GM12878 (cell line): ENCODE measurements around the gene CDKL1. TPM values are rescaled to one million over a fixed set of nuclear protein-coding genes. Genes with fewer than 3 reads are reported as not detected.
A peak's percentile ranks its signal among the peaks of the same experiment; 100 is the strongest.

Experiments used
- ATAC-seq: fragments of 200-7000 bp; cut with Tn5 transposase; 3 replicates; pipeline ENCODE4 v1.9.1; 2020; ENCODE audit warnings: mild to moderate bottlenecking, moderate library complexity
- BruUV-seq: library from RNA; stranded (reverse); fragments of 400-500 nt; replicated peaks from 2 replicates; lab custom pipeline; 2021; lab: Mats Ljungman, UMichigan
- CTCF ChIA-PET: fragments of 300-600 bp; sonication (Branson Sonifier 250); formaldehyde crosslinking; extraction: SDS; loops from one replicate; lab custom pipeline; 2021; ENCODE audit warnings: inconsistent platforms; lab: Yijun Ruan, JAX
- POLR2A ChIA-PET: fragments of 350-600 bp; formaldehyde crosslinking; extraction: SDS; loops from one replicate; lab custom pipeline; 2021; ENCODE audit warnings: inconsistent platforms; lab: Charles Lee
- RAD21 ChIA-PET: fragments of 300-600 bp; sonication (Branson Sonifier 250); formaldehyde crosslinking; loops from one replicate; lab custom pipeline; 2023; ENCODE audit warnings: antibody characterized with exemption; ENCODE audit not compliant: unreplicated experiment; lab: Charles Lee
- SMC1A ChIA-PET: fragments of 300-600 bp; sonication (Branson Sonifier 250); formaldehyde crosslinking; loops from one replicate; lab custom pipeline; 2023; ENCODE audit not compliant: unreplicated experiment, uncharacterized antibody; lab: Charles Lee
- DNase-seq: peaks from one replicate; pipeline ENCODE4 v3.0.0-alpha.2; 2011; ENCODE audit warnings: low read depth, low spot score
- FAIRE-seq: peaks from 3 replicates; lab custom pipeline; 2011; peaks lifted over from hg19 to GRCh38; lab: Jason Lieb, UNC
- H2AFZ ChIP-seq: 2 replicates; pipeline ENCODE4 v1.6.0; 2011; ENCODE audit warnings: low read depth, low read length, control low read depth; ENCODE audit not compliant: control insufficient read depth
- H3K27ac ChIP-seq: 2 replicates; pipeline ENCODE4 v1.5.1; 2011; ENCODE audit warnings: control low read depth; ENCODE audit not compliant: control insufficient read depth, insufficient read depth
- H3K27me3 ChIP-seq, 2 experiments: replicated peaks in 1 of 2; 2 replicates each; pipeline versions ENCODE4 v1.6.0 to v1.6.1; 2011; ENCODE audit warnings: low read length in 1 of 2; ENCODE audit not compliant: control insufficient read depth in 2 of 2, insufficient read depth in 2 of 2
- H3K36me3 ChIP-seq, 2 experiments: 2 replicates each; pipeline ENCODE4 v1.5.1; 2011; ENCODE audit warnings: low read length in 1 of 2; ENCODE audit not compliant: control insufficient read depth in 2 of 2, insufficient read depth in 2 of 2
- H3K4me1 ChIP-seq: 2 replicates; pipeline ENCODE4 v1.6.1; 2011; ENCODE audit warnings: mild to moderate bottlenecking, low read length, moderate library complexity, mixed read lengths; ENCODE audit not compliant: control insufficient read depth, insufficient read depth
- H3K4me2 ChIP-seq: 2 replicates; pipeline ENCODE4 v1.6.0; 2011; ENCODE audit warnings: control low read depth; ENCODE audit not compliant: control insufficient read depth, insufficient read depth
- H3K4me3 ChIP-seq: fragments of 200-600 bp; sonication (generic); 2 replicates; pipeline ENCODE4 v1.5.1; 2016
- H3K79me2 ChIP-seq: 2 replicates; pipeline ENCODE4 v1.6.0; 2011; ENCODE audit warnings: low read length; ENCODE audit not compliant: control insufficient read depth, insufficient read depth
- H3K9ac ChIP-seq: 2 replicates; pipeline ENCODE4 v1.8.0; 2011; ENCODE audit warnings: low read length, control low read depth, mixed read lengths; ENCODE audit not compliant: control insufficient read depth, insufficient read depth
- H3K9me3 ChIP-seq: replicated peaks from 3 replicates; pipeline ENCODE4 v1.5.1; 2011; ENCODE audit warnings: mild to moderate bottlenecking, low read length; ENCODE audit not compliant: control insufficient read depth, insufficient read depth
- H4K20me1 ChIP-seq: 2 replicates; pipeline ENCODE4 v1.6.0; 2011; ENCODE audit not compliant: control insufficient read depth, insufficient read depth
- BCL3 ChIP-seq: IDR thresholded peaks from 2 replicates; pipeline ENCODE4 v1.6.1; 2011; ENCODE audit warnings: borderline replicate concordance, low read depth, mild to moderate bottlenecking, moderate library complexity, low read length; ENCODE audit not compliant: insufficient read depth, poor library complexity, severe bottlenecking
- BMI1 ChIP-seq: fragments of 450-650 bp; IDR thresholded peaks from 2 replicates; pipeline ENCODE4 v1.6.1; 2016; ENCODE audit warnings: mild to moderate bottlenecking, moderate library complexity, borderline replicate concordance
- CREB1 ChIP-seq: IDR thresholded peaks from 2 replicates; pipeline ENCODE4 v1.6.1; 2012; ENCODE audit warnings: low read depth, mild to moderate bottlenecking, inconsistent platforms
- ETV6 ChIP-seq, 2 experiments: fragments of 450-650 bp in 1 of 2; IDR thresholded peaks in 1 of 2; conservative IDR thresholded peaks in 1 of 2; 2 replicates each; pipeline ENCODE4 v1.6.1; 2014; ENCODE audit warnings: antibody characterized with exemption in 1 of 2, borderline replicate concordance in 1 of 2, low read depth in 1 of 2, mild to moderate bottlenecking in 1 of 2, moderate library complexity in 1 of 2
- MEF2B ChIP-seq: fragments of 450-650 bp; IDR thresholded peaks from 2 replicates; pipeline ENCODE4 v1.6.1; 2018; ENCODE audit warnings: mild to moderate bottlenecking, moderate library complexity; ENCODE audit not compliant: partially characterized antibody, poor library complexity, severe bottlenecking
- POU2F2 ChIP-seq: IDR thresholded peaks from 3 replicates; pipeline ENCODE4 v1.6.1; 2011; ENCODE audit warnings: low read depth, mild to moderate bottlenecking, low read length, borderline replicate concordance
- RAD21 ChIP-seq: IDR thresholded peaks from 2 replicates; pipeline ENCODE4 v1.6.1; 2011; ENCODE audit warnings: mild to moderate bottlenecking, low read depth, low read length, moderate library complexity; ENCODE audit not compliant: insufficient read depth
- RUNX3 ChIP-seq: IDR thresholded peaks from 2 replicates; pipeline ENCODE4 v1.6.1; 2012; ENCODE audit warnings: low read length, inconsistent platforms
- SMARCA5 ChIP-seq: fragments of 450-650 bp; IDR thresholded peaks from 2 replicates; pipeline ENCODE4 v1.6.1; 2017; ENCODE audit warnings: mild to moderate bottlenecking
- SMC3 ChIP-seq: IDR thresholded peaks from 2 replicates; pipeline ENCODE4 v1.6.1; 2011; ENCODE audit warnings: low read length, improper control_type of control experiment, borderline replicate concordance
- TBL1XR1 ChIP-seq: IDR thresholded peaks from 2 replicates; pipeline ENCODE4 v1.6.1; 2012; ENCODE audit warnings: low read depth, low read length, improper control_type of control experiment
- ZNF217 ChIP-seq: fragments of 450-650 bp; IDR thresholded peaks from 2 replicates; pipeline ENCODE4 v1.6.1; 2017; ENCODE audit warnings: antibody characterized with exemption, mild to moderate bottlenecking
- ZNF687 ChIP-seq: fragments of 450-650 bp; IDR thresholded peaks from 2 replicates; pipeline ENCODE4 v1.6.1; 2017; ENCODE audit warnings: mild to moderate bottlenecking, moderate library complexity
- WGBS: methylation state at CpG from one replicate; pipeline ENCODE4 v1.1.6; 2016; ENCODE audit warnings: low lambda C conversion rate; ENCODE audit not compliant: insufficient replicate concordance, insufficient coverage; ENCODE audit errors: missing lambda C conversion rate; 5-methylcytosine and 5-hydroxymethylcytosine counted together
- in situ Hi-C: fragments of 300-500 bp; cut with MboI; formaldehyde crosslinking; loops from 9 replicates; pipeline ENCODE4 v1.14.3; 2018; ENCODE audit warnings: mixed read lengths
- intact Hi-C: fragments of 100-400 bp; cut with micrococcal nuclease; formaldehyde crosslinking; loops from one replicate; pipeline ENCODE4 v1.14.2; 2022; ENCODE audit not compliant: unreplicated experiment
- polyA plus RNA-seq, 11 experiments: library from polyadenylated mRNA; depleted of rRNA in 4 of 11; unstranded in 6 of 11; stranded (reverse) in 5 of 11; fragments of >200 nt; fragmentation: Nextera tagmentation in 4 of 11; fragmentation: Illumina TruSeq in 1 of 11; extraction: Ambion mirVana in 4 of 11; extraction: Trizol in 1 of 11; gene quantifications; 1 replicate in 1 of 11; 2 replicates in 10 of 11; pipeline versions ENCODE4 v1.2.1 to v1.2.3, GENCODE V29; 2011 to 2016; ENCODE audit warnings: inconsistent platforms in 2 of 11, missing spikeins in 2 of 11, low read depth in 1 of 11
- total RNA-seq, 4 experiments: library from RNA; depleted of rRNA in 3 of 4; stranded (reverse); fragments of >200 nt in 3 of 4; fragmentation: Illumina TruSeq in 1 of 4; extraction: Trizol in 1 of 4; gene quantifications; 2 replicates each; pipeline versions ENCODE4 v1.2.1 to v1.2.3, GENCODE V29; 2013 to 2021
- TF ChIP-seq, protein P1 (sequence below): fragments of 450-650 bp; IDR thresholded peaks from 2 replicates; pipeline ENCODE4 v1.6.1; 2017; ENCODE audit warnings: low read depth, mild to moderate bottlenecking, moderate library complexity

Gene CDKL1
- total and polyA plus RNA-seq, 10 of the 15 experiments (the other 5 are each of a cell fraction or from before 2014, with no cell fraction given), result 9.0 to 19.0 (median 11.1) TPM

DNA sequence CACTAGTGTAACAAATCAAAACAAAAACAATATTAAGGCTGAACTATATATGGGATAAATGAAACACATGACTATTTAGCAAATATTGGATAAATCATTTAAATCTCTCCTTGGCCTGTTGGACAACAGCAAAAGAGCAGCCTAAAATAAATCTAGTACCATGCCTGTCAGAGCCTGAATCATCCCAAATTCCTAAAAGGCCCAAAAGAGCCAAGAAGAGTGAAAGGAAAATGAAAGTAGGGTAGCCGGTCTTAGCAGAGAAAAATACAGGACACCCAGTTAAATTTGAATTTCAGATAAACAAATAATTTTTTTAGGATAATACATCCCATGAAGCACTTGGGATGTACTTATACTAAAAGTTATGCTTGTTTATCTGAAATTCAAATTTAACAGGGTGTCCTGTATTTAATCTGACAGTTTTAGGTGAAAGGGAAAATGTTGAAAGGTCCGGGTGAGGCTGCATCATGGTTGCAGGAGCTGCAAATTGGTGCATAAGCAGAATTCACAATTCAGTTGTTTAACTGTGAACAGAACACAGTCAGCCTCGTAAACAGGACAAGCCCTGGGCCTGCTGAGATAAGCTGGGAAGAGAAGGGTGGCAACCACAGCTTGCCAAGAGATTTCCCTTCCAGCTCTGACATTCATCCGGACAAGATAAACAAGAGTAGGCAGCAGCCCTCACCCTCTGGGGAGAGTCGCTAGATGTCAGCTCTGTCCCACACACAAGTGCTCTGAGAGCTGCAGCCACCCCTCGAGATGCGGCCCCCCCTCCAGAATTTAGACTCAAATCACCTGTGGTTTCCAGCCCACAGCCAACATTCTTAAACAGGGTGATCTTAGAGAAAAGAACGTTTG lies 54.2 kb downstream of the CDKL1 start:
- H3K36me3 ChIP-seq, result peaks cover 0 to 4% of the 10 kb centered on the region in 2 experiments; a peak in 1 of 4 replicates
- ChIA-PET SMC1A (interaction anchor here (0.7 to 4.0 kb wide), 16 partner anchors 8 to 436 kb away, joined by 3 to 24 read pairs (median 3); partner anchors contain the start of gene CDKL1), POLR2A (interaction anchor here (0.6 to 0.7 kb wide), 3 partner anchors 21 to 449 kb away, joined by 3 read pairs; no protein-coding TSS in a partner anchor), RAD21 (interaction anchor here (0.7 to 2.7 kb wide), 17 partner anchors 10 to 517 kb away, joined by 3 to 19 read pairs (median 5); partner anchors contain the start of gene MAP4K5), CTCF (interaction anchor here (0.6 to 3.0 kb wide), 28 partner anchors 13 to 518 kb away, joined by 3 to 22 read pairs (median 4); partner anchors contain the start of genes DMAC2L, L2HGDH and MAP4K5)
- H3K4me1 ChIP-seq, result peaks cover 9% of the 10 kb centered on the region
- no peak for FAIRE-seq
- peak overlapping the region; percentile 2 for H2AFZ ChIP-seq
- no peaks in the 10 kb centered on the region for H3K79me2 ChIP-seq
- H3K4me3 ChIP-seq, result no peak overlapping the region
- intact Hi-C loops (loop anchor here (1.0 to 10.0 kb wide), 3 partner anchors 54 to 422 kb away; partner anchors contain the start of genes CDKL1 and MAP4K5), in situ Hi-C loops (no loop called here)
- 94% methylated on average over 8 of the region's 8 CpGs for WGBS
- no TSS peak for BruUV-seq
- H4K20me1 ChIP-seq, result no peaks in the 10 kb centered on the region
- H3K27me3 ChIP-seq, result no peaks in the 10 kb centered on the region
- H3K9me3 ChIP-seq, result no peaks in the 10 kb centered on the region
- ATAC-seq, result peak; percentile 86
- no peak for DNase-seq
- no peak overlapping the region for H3K27ac ChIP-seq
- H3K4me2 ChIP-seq, result no peak overlapping the region
- no peak overlapping the region for H3K9ac ChIP-seq
- TF ChIP-seq SMARCA5 (peak; percentile 53; the same call in 1 of the 2 replicates), ZNF217 (no peak), BMI1 (no peak), ETV6 (conservative IDR thresholded peaks at IDR 0.05 in 1 of 2, IDR thresholded peaks at IDR 0.05 in 1 of 2; ENCODE audit: borderline replicate concordance in 1 of 2, low read depth in 1 of 2) (no peak), RUNX3 (peak; percentile 83), CREB1 (0 out of 2 replicates have a peak, but pooled peaks have one; percentile 28), RAD21 (peak; percentile 83), MEF2B (peak; percentile 32), POU2F2 (peak; percentile 51; the same call in 1 of the 3 replicates), TBL1XR1 (no peak), SMC3 (peak; percentile 62; the same call in 1 of the 2 replicates), BCL3 (no peak), ZNF687 (no peak)
- TF ChIP-seq, protein P1, sequence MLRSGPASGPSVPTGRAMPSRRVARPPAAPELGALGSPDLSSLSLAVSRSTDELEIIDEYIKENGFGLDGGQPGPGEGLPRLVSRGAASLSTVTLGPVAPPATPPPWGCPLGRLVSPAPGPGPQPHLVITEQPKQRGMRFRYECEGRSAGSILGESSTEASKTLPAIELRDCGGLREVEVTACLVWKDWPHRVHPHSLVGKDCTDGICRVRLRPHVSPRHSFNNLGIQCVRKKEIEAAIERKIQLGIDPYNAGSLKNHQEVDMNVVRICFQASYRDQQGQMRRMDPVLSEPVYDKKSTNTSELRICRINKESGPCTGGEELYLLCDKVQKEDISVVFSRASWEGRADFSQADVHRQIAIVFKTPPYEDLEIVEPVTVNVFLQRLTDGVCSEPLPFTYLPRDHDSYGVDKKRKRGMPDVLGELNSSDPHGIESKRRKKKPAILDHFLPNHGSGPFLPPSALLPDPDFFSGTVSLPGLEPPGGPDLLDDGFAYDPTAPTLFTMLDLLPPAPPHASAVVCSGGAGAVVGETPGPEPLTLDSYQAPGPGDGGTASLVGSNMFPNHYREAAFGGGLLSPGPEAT, result 0 out of 2 replicates have a peak, but pooled peaks have one; percentile 13
